Heart right ventricle (tissue), 16 donors: ENCODE results near the gene PSMC3IP. TPM values are rescaled to one million over a fixed set of nuclear protein-coding genes. Genes with fewer than 3 reads are reported as not detected.
A peak's percentile ranks its signal among the peaks of the same experiment; 100 is the strongest.
"Not testable (repeated sequence)": the region's sequence is repeated elsewhere in the genome, so short reads cannot be mapped to it uniquely, and the experiment has no call there.

Source experiments
- ATAC-seq, 8 donors: fragments of 200-7000 bp; cut with Tn5 transposase; one replicate each; pipeline ENCODE4 v1.9.1; 2020; ENCODE audit warnings: mild to moderate bottlenecking in 8 of 8, moderate library complexity in 8 of 8, moderate number of reproducible peaks in 1 of 8
- DNase-seq, 2 donors: peaks; one replicate each; pipeline ENCODE4 v3.0.0-alpha.2; 2020
- H3K27ac ChIP-seq, 10 donors: fragments of 200-600 bp; sonication (generic) in 2 of 10; one replicate each; pipeline versions ENCODE4 v1.5.0 to v1.8.0; 2020 to 2022; ENCODE audit warnings: mild to moderate bottlenecking in 3 of 10
- H3K27me3 ChIP-seq, 7 donors: fragments of 200-600 bp; one replicate each; pipeline ENCODE4 v1.8.0; 2021 to 2022; ENCODE audit warnings: mild to moderate bottlenecking in 2 of 7
- H3K36me3 ChIP-seq, 9 donors: fragments of 200-600 bp; sonication (generic) in 1 of 9; one replicate each; pipeline versions ENCODE4 v1.5.0 to v1.8.0; 2020 to 2022; ENCODE audit warnings: mild to moderate bottlenecking in 2 of 9
- H3K4me1 ChIP-seq, 9 donors: fragments of 200-600 bp; sonication (generic) in 1 of 9; one replicate each; pipeline versions ENCODE4 v1.5.0 to v1.8.0; 2020 to 2022; ENCODE audit warnings: mild to moderate bottlenecking in 4 of 9
- H3K4me3 ChIP-seq, 10 donors: fragments of 200-600 bp; sonication (generic) in 2 of 10; one replicate each; pipeline versions ENCODE4 v1.5.0 to v1.8.0; 2020 to 2022; ENCODE audit warnings: mild to moderate bottlenecking in 7 of 10, moderate library complexity in 2 of 10
- H3K9me3 ChIP-seq, 11 donors: fragments of 200-600 bp in 10 of 11; sonication (generic) in 2 of 11; one replicate each; pipeline versions ENCODE4 v1.5.0 to v1.8.0; 2013 to 2022; ENCODE audit warnings: mild to moderate bottlenecking in 2 of 11, control low read depth in 1 of 11, moderate library complexity in 1 of 11
- whole genome bisulfite sequencing, 2 donors: extraction: QIAGEN DNeasy Blood & Tissue Kit; methylation state at CpG; one replicate each; pipeline ENCODE4 v1.1.7; 2013; ENCODE audit warnings: inconsistent platforms in 1 of 2; 5-methylcytosine and 5-hydroxymethylcytosine counted together
- intact Hi-C, 10 donors: fragments of 100-400 bp; cut with DNase I; formaldehyde crosslinking; loops; one replicate each; pipeline versions ENCODE4 v1.11.1 to v1.14.2; 2022
- polyA plus RNA-seq, 2 donors: library from polyadenylated mRNA; stranded (reverse); fragments of 200-250 nt; gene quantifications; one replicate each; pipeline ENCODE4 v1.2.3, GENCODE V29; 2013
- total RNA-seq, 10 donors: library from RNA; stranded (reverse); fragmentation: NEBNext Ultra II Directional in 3 of 10; extraction: Animal tissue kit (Norgen Biotek cat#: 25700) in 3 of 10; gene quantifications; one replicate each; pipeline versions ENCODE4 v1.2.1 to v1.2.4, GENCODE V29; 2021 to 2023
- TF ChIP-seq, protein P1 (sequence below), 9 donors: fragments of 200-600 bp; sonication (generic) in 2 of 9; IDR thresholded peaks; one replicate each; pipeline versions ENCODE4 v1.5.0 to v1.8.0; 2021 to 2022; ENCODE audit warnings: antibody characterized with exemption in 9 of 9, mild to moderate bottlenecking in 5 of 9, moderate library complexity in 1 of 9
- donor health status: Arrhythmogenic right ventricular cardiomyopathy.
- donor health status: ischemic (EF 13 %, LVEDD 7.1; RV severe dilation, severe dysfunction).
- donor health status: healthy with polysubstance abuse.
- donor health status: DM: no; HTN: yes; CAD: no.
- donor health status: DM: no; HTN: no; CAD: no.
- donor health status: ischemic (EF 25% LVEDD 6.9; RV normal size, moderate dysfunction).
- donor health status: ischemic (EF 25% LVEDD 5.7; RV mildly dilated, moderate dysfunction).
- donor health status: healthy.
- donor health status: DM: yes; HTN: yes; CAD: no.
- donor health status: Ischemic cardiomyopathy.
- donor health status: ischemic (EF 35%, LVEDD 5.7; RV mildly dilated, moderate dysfunction).
- donor health status: nonischemic (EF 11% LVEDD 7.7; RV severe dilation, severe dysfunction).
- donor health status: DM: yes; HTN: yes; CAD: no.
- donor health status: PGD.
- donor health status: ischemic (EF 29% LVEDD 5.4; RV normal size, mild dysfunction).
- donor health status: nonischemic (EF 23%, LVEDD 6.1; RV moderate dilation, normal function).

Gene PSMC3IP
- total and polyA plus RNA-seq, 12 donors: 1.1 to 3.1 (median 1.9) TPM

DNA sequence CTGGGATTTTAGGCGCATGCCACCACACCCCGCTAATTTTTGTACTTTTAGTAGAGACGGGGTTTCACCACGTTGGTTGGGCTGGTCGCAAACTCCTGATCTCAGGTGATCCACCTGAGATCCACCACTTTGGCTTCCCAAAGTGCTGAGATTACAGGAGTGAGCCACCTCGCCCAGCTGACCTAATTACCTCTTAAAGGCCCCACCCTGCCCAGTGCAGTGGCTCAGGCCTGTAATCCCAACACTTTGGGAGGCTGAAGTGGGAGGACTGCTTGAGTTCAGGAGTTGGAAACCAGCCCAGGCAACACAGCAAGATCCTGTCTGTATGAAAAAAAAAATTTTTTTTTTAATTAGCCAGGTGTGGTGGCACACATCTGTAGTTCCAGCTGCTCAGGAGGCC is 18.5 kb downstream of the PSMC3IP start:
- Histone ChIP-seq H3K36me3 (peaks cover 0 to 5% (median 0%) of the 10 kb centered on the region in 9 donors), H3K27me3 (no peaks in the 10 kb centered on the region), H3K27ac (no peak overlapping the region), H3K4me1 (peaks cover 13 to 45% (median 35%) of the 10 kb centered on the region in 9 donors), H3K4me3 (no peak overlapping the region), H3K9me3 (no peaks in the 10 kb centered on the region)
- intact Hi-C loops: no loop called here
- 88 to 89% methylated on average over 6 of the region's 6 CpGs for WGBS, 2 donors
- DNase-seq: no peak
- TF ChIP-seq, protein P1, sequence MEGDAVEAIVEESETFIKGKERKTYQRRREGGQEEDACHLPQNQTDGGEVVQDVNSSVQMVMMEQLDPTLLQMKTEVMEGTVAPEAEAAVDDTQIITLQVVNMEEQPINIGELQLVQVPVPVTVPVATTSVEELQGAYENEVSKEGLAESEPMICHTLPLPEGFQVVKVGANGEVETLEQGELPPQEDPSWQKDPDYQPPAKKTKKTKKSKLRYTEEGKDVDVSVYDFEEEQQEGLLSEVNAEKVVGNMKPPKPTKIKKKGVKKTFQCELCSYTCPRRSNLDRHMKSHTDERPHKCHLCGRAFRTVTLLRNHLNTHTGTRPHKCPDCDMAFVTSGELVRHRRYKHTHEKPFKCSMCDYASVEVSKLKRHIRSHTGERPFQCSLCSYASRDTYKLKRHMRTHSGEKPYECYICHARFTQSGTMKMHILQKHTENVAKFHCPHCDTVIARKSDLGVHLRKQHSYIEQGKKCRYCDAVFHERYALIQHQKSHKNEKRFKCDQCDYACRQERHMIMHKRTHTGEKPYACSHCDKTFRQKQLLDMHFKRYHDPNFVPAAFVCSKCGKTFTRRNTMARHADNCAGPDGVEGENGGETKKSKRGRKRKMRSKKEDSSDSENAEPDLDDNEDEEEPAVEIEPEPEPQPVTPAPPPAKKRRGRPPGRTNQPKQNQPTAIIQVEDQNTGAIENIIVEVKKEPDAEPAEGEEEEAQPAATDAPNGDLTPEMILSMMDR (IDR thresholded peaks at IDR 0.05): no peak
- no peak for ATAC-seq

DNA sequence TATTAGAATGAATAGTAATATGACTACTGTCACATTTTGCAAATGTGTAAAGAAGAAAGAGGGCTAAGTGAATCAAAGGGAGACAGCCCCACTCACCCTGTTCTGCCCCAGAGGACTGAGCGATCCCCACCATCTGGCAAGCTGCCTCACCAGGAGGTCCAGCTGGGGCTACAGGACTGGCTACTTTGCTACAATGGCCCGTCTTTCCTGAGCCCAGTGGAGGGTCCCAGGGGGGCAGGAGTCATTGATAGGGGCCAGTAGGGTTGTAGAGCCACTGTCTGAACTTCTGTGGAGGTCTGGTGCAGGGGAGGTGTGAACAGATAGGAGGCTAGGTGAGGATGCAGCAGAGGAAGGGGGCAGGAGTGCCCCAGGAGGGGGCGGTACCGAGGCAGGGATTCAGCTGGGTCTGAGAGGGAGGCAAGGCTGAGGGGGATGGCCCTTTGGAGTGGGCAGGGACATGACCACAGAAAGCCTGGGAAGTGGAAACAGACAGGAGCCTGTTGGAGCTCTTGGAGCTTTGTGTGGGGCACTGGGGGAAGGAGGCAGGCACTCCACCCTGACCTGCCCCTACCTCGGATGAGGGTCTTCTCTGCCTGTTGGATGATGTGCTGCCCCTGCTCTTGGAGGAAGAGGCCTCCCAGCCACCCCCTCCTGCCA is 21.4 kb downstream of the PSMC3IP start:
- Histone ChIP-seq H3K4me3 (peak overlapping the region in 2 of 10 donors; percentile 88 to 96), H3K4me1 (peaks cover 7 to 36% (median 20%) of the 10 kb centered on the region in 9 donors)
- intact Hi-C loops, H3K27ac ChIP-seq, ATAC-seq, H3K36me3 ChIP-seq, H3K9me3 ChIP-seq, H3K27me3 ChIP-seq, DNase-seq: not testable (repeated sequence)
- WGBS, 2 donors: 58 to 71% methylated on average over 5 of the region's 5 CpGs

DNA sequence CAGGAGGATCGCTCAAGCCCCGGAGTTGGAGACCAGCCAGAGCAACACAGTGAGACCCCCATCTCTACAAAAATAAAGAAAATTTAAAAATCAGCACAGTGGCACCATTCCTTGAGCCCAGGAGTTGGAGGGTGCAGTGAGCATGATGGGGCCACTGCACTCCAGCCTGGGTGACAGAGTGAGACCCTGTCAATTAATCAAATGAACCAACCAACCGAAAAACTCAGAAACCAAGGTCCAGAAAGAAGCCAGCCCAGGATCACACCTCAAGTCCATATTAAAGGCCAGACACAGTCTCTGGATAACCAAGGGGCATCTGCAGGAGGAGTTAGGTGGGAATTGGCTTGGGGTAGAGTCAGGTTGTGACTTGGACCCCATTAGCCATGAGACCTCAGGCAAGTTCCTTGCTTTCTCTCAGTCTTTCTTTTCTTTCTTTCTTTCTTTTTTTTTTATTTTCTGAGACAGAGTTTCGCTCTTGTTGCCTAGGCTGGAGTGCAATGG is 22.4 kb downstream of the PSMC3IP start:
- intact Hi-C loops: no loop called here
- peak overlapping the region; percentile 47 to 97 (median 92) for H3K27ac ChIP-seq
- WGBS, 2 donors: 25 to 26% methylated on average over 4 of the region's 4 CpGs

DNA sequence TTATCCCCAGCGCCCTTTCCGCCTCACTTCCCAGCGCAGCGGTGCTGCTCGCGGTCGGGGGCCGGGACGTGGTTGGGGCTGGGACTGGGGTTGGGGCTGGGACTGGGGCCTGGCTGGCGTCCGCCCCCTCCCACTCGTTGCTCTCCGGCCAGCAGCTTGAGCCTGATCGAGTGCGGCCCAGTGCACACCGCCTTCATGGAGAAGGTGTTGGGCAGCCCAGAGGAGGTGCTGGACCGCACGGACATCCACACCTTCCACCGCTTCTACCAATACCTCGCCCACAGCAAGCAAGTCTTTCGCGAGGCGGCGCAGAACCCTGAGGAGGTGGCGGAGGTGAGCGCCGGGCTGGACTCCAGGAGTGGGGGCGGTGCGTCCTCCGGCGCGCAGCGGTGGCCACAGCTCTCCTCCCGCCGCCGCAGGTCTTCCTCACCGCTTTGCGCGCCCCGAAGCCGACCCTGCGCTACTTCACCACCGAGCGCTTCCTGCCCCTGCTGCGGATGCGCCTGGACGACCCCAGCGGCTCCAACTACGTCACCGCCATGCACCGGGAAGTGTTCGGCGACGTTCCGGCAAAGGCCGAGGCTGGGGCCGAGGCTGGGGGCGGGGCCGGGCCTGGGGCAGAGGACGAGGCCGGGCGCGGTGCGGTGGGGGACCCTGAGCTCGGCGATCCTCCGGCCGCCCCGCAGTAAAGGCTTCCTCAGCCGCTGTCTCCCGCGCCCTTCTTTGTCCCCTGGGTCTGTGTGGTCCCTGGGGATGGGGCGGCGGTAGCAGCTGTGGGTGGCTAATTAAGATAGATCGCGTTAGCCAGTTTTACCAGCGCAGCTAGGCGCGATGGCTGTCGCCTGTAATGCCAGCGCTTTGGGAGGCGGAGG is 23.0 kb downstream of the PSMC3IP start:
- intact Hi-C loops: no loop called here
- peak; percentile 89 to 92 for DNase-seq
- Histone ChIP-seq H3K27me3 (no peaks in the 10 kb centered on the region), H3K4me3 (peak overlapping the region; percentile 69 to 96 (median 86)), H3K36me3 (peaks cover 0 to 8% (median 0%) of the 10 kb centered on the region in 9 donors), H3K27ac (peak overlapping the region; percentile 47 to 97 (median 92)), H3K9me3 (no peaks in the 10 kb centered on the region), H3K4me1 (peaks cover 7 to 34% (median 20%) of the 10 kb centered on the region in 9 donors)
- TF ChIP-seq, protein P1 (IDR thresholded peaks at IDR 0.05): peak in 1 of 9 donors; percentile 1
- whole genome bisulfite sequencing, 2 donors: 0% methylated on average over 77 to 82 of the region's 82 CpGs
- ATAC-seq: peak; percentile 90 to 96 (median 96)

More for the DNA sequence above, 22.4 kb downstream of the PSMC3IP start:
- Histone ChIP-seq H3K36me3 (peaks cover 0 to 8% (median 0%) of the 10 kb centered on the region in 9 donors), H3K4me1 (peaks cover 7 to 34% (median 20%) of the 10 kb centered on the region in 9 donors), H3K4me3 (peak overlapping the region; percentile 69 to 96 (median 86)), H3K9me3 (no peaks in the 10 kb centered on the region), H3K27me3 (no peaks in the 10 kb centered on the region)
- TF ChIP-seq, protein P1 (IDR thresholded peaks at IDR 0.05): no peak
- DNase-seq (no peak), ATAC-seq (peak in 3 of 8 donors; percentile 2 to 9 (median 4))
